ENCODE results near the gene VAV1. TPM values are rescaled to one million over a fixed set of nuclear protein-coding genes. Genes with fewer than 3 reads are reported as not detected.

The VAV1 gene
- total RNA-seq, 3 donors from 2014 or later, result 6.6 to 10.2 (median 8.5) TPM

DNA sequence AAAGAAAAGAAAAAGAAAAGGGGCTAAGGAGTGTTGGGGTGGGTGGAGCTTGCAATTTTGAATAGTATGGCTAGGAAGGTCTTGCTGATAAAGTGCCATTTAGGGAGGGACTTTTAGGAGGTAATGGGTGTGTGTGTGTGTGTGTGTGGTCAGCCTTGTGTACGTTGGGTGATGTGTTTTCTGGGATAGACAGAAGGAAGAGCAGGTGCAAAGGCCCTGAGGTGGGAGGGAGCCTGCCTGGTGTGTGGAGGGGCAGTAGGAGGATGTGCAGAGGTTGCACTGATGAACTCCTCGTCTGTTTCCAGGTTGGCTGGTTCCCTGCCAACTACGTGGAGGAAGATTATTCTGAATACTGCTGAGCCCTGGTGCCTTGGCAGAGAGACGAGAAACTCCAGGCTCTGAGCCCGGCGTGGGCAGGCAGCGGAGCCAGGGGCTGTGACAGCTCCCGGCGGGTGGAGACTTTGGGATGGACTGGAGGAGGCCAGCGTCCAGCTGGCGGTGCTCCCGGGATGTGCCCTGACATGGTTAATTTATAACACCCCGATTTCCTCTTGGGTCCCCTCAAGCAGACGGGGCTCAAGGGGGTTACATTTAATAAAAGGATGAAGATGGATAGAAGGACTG lies 84.4 kb downstream of the VAV1 start:
- Histone ChIP-seq H3K9me3 (no peaks in the 10 kb centered on the region), H3K36me3 (no peaks in the 10 kb centered on the region), H3K27me3 (peaks cover 0 to 5% of the 10 kb centered on the region in 2 donors), H3K4me1 (no peaks in the 10 kb centered on the region), H3K27ac (no peak overlapping the region), H3K4me3 (no peak overlapping the region)
- TF ChIP-seq POLR2AphosphoS5 (IDR thresholded peaks at IDR 0.05) (no peak), POLR2A (IDR thresholded peaks at IDR 0.05) (no peak)
- TF ChIP-seq, protein P1, sequence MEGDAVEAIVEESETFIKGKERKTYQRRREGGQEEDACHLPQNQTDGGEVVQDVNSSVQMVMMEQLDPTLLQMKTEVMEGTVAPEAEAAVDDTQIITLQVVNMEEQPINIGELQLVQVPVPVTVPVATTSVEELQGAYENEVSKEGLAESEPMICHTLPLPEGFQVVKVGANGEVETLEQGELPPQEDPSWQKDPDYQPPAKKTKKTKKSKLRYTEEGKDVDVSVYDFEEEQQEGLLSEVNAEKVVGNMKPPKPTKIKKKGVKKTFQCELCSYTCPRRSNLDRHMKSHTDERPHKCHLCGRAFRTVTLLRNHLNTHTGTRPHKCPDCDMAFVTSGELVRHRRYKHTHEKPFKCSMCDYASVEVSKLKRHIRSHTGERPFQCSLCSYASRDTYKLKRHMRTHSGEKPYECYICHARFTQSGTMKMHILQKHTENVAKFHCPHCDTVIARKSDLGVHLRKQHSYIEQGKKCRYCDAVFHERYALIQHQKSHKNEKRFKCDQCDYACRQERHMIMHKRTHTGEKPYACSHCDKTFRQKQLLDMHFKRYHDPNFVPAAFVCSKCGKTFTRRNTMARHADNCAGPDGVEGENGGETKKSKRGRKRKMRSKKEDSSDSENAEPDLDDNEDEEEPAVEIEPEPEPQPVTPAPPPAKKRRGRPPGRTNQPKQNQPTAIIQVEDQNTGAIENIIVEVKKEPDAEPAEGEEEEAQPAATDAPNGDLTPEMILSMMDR (IDR thresholded peaks at IDR 0.05), result no peak
- no peak for DNase-seq (ENCODE audit: low spot score in 2 of 2)
- intact Hi-C loops (cut with DNase I; ENCODE audit: low total_unique reads), result no loop called here

DNA sequence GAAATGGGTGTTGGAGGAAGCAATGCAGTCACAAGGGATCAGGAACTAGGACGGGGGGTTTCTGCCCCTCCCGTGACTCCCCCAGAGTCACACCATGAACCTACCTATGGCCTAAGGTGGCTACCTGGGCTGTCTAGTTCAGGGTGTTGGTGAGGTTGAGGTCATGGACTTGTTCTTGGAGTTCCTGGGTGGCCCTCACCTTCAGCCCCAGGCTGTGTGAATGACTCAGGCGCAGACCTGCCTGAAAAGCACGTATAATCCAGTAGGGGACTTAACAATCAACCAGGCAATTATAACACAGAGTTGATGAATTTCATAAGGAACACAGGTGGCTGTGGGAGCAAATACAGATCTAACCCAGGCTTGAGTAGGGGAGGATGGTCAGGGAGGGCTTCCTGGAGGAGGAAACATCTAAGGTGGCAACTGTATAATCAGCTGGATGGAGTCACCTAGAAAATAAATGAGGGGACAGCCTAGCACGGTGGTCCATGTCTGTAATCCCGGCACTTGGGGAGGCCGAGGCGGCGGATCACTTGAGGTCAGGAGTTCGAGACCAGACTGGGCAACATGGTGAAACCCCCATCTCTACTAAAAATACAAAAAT lies 89.3 kb downstream of the VAV1 start:
- TF ChIP-seq, protein P1 (IDR thresholded peaks at IDR 0.05), result no peak
- TF ChIP-seq POLR2AphosphoS5 (IDR thresholded peaks at IDR 0.05), result no peak
- no peak for TF ChIP-seq POLR2A (IDR thresholded peaks at IDR 0.05)
- no peaks in the 10 kb centered on the region for H3K9me3 ChIP-seq
- intact Hi-C loops (cut with DNase I; ENCODE audit: low total_unique reads), result no loop called here

DNA sequence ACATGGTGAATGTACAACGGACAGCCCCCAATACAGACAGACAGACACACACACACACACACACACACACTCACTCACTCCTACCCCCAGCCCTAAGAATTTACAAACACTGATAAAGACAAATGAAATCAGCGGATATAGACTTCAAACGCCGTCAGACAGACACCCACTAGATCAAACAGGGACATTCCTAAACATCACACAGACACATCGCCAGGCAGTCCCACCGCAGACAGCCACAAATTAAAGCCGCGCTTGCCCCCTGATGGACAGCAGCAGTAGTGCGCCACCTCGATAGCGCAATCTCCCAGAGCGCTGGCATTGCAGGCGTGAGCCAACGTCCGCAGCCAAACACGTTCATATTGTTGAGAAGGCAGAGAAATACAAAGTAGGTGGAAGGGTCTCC lies 90.2 kb downstream of the VAV1 start:
- DNase-seq (ENCODE audit: low spot score in 2 of 2), result peak; percentile 73 to 76
- Histone ChIP-seq H3K27me3 (no peaks in the 10 kb centered on the region), H3K4me1 (no peaks in the 10 kb centered on the region), H3K27ac (no peak overlapping the region), H3K36me3 (no peaks in the 10 kb centered on the region), H3K4me3 (peak overlapping the region in 2 of 3 donors; percentile 39 to 48), H3K9me3 (no peaks in the 10 kb centered on the region)
- intact Hi-C loops (cut with DNase I; ENCODE audit: low total_unique reads), result no loop called here
- TF ChIP-seq, protein P1 (IDR thresholded peaks at IDR 0.05), result peak; percentile 84 to 96 (median 93)
- TF ChIP-seq POLR2A (IDR thresholded peaks at IDR 0.05), result no peak
- TF ChIP-seq POLR2AphosphoS5 (IDR thresholded peaks at IDR 0.05), result peak in 1 of 3 donors; percentile 29

More for the DNA sequence above, 89.3 kb downstream of the VAV1 start:
- H3K27ac ChIP-seq, result no peak overlapping the region
- no peaks in the 10 kb centered on the region for H3K27me3 ChIP-seq
- DNase-seq (ENCODE audit: low spot score in 2 of 2), result no peak
- H3K4me3 ChIP-seq, result no peak overlapping the region
- H3K36me3 ChIP-seq, result no peaks in the 10 kb centered on the region
- H3K4me1 ChIP-seq, result no peaks in the 10 kb centered on the region

DNA sequence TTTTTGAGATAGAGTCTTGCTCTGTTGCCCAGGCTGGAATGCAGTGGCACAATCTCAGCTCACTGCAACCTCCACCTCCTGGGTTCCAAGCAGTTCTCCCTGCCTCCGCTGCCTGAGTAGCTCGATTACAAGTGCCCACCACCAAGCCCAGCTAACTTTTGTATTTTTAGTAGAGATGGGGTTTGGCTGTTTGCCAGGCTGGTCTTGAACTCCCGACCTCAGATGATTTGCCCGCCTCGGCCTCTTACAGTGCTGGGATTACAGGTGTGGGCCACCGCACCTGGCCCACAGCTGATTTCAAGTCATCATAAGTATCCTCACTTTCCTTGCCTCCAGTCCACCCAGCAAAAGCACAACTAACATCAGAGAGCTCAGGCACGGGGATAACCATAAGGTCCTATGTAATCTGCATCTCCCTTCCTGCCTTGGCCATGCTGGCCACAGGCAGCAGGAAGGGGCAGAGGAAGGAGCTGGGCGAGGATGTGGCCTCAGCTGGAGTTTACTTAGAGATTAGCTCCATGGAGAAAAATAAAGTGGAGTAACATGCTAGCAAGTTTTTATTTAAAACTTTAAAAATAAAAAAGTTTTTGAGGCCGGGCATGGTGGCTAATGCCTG lies 91.9 kb downstream of the VAV1 start:
- intact Hi-C loops (cut with DNase I; ENCODE audit: low total_unique reads), result no loop called here
- Histone ChIP-seq H3K9me3 (no peaks in the 10 kb centered on the region), H3K4me1 (no peaks in the 10 kb centered on the region), H3K27me3 (no peaks in the 10 kb centered on the region), H3K4me3 (no peak overlapping the region), H3K36me3 (no peaks in the 10 kb centered on the region), H3K27ac (no peak overlapping the region)
- no peak for DNase-seq (ENCODE audit: low spot score in 2 of 2)
- TF ChIP-seq, protein P1 (IDR thresholded peaks at IDR 0.05), result no peak
- TF ChIP-seq POLR2AphosphoS5 (IDR thresholded peaks at IDR 0.05) (no peak), POLR2A (IDR thresholded peaks at IDR 0.05) (no peak)

DNA sequence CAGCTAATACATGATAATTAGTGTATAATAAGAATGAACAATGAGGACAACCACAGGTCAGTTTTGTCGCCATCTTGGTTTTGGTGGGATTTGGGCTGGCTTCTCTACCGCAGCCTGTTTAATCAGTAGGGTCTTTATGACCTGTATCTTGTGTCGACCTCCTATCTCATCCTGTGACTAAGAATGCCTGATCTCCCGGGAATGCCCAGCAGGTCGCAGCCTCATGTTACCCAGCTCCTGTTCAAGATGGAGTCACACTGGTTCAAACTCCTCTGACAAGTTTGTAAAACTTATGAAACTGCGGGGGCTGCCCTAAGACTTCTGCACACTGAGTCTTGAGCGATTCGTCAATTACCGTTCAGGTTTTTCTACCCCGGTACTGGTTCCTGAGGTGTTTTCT lies 93.3 kb downstream of the VAV1 start:
- Histone ChIP-seq H3K27ac (no peak overlapping the region), H3K36me3 (no peaks in the 10 kb centered on the region), H3K9me3 (no peaks in the 10 kb centered on the region), H3K4me3 (no peak overlapping the region), H3K4me1 (no peaks in the 10 kb centered on the region), H3K27me3 (no peaks in the 10 kb centered on the region)
- intact Hi-C loops (cut with DNase I; ENCODE audit: low total_unique reads), result loop anchor here (5.0 kb wide), 1 partner anchor 939 kb away; no protein-coding TSS in a partner anchor
- TF ChIP-seq, protein P1 (IDR thresholded peaks at IDR 0.05), result no peak
- TF ChIP-seq POLR2AphosphoS5 (IDR thresholded peaks at IDR 0.05) (no peak), POLR2A (IDR thresholded peaks at IDR 0.05) (no peak)
- no peak for DNase-seq (ENCODE audit: low spot score in 2 of 2)
